Psoas muscle (tissue), 8 donors: Measurements from ENCODE around the gene SRPK2. TPM values are rescaled to one million over a fixed set of nuclear protein-coding genes. Genes with fewer than 3 reads are reported as not detected.
A peak's percentile ranks its signal among the peaks of the same experiment; 100 is the strongest.

ENCODE experiments used
- ATAC-seq, 4 donors: fragments of 200-7000 bp; cut with Tn5 transposase; one replicate each; pipeline ENCODE4 v1.9.1; 2020; ENCODE audit warnings: moderate library complexity in 3 of 4, mild to moderate bottlenecking in 2 of 4
- DNase-seq, 2 donors: peaks; one replicate each; pipeline ENCODE4 v3.0.0-alpha.2; 2020
- H3K27ac ChIP-seq: fragments of 200-600 bp; one replicate; pipeline ENCODE4 v1.8.0; 2022
- H3K27me3 ChIP-seq, 3 donors: fragments of 200-600 bp in 1 of 3; one replicate each; pipeline versions ENCODE4 v1.6.1 to v1.8.0; 2013 to 2022; ENCODE audit warnings: low read length in 2 of 3, mild to moderate bottlenecking in 2 of 3, moderate library complexity in 1 of 3; ENCODE audit not compliant: insufficient read depth in 3 of 3
- H3K36me3 ChIP-seq, 2 donors: fragments of 200-600 bp in 1 of 2; one replicate each; pipeline versions ENCODE4 v1.6.1 to v1.8.0; 2013 to 2022; ENCODE audit warnings: low read depth in 1 of 2, mild to moderate bottlenecking in 1 of 2, moderate library complexity in 1 of 2; ENCODE audit not compliant: insufficient read depth in 1 of 2
- H3K4me1 ChIP-seq: fragments of 200-600 bp; one replicate; pipeline ENCODE4 v1.8.0; 2022
- H3K4me3 ChIP-seq: fragments of 200-600 bp; one replicate; pipeline ENCODE4 v1.8.0; 2022; ENCODE audit warnings: mild to moderate bottlenecking
- H3K9me3 ChIP-seq: fragments of 200-600 bp; one replicate; pipeline ENCODE4 v1.8.0; 2022
- WGBS, 3 donors: extraction: QIAGEN DNeasy Blood & Tissue Kit; methylation state at CpG; one replicate each; pipeline versions ENCODE4 v1.1.6 to v1.1.7; 2013; 5-methylcytosine and 5-hydroxymethylcytosine counted together
- intact Hi-C, 2 donors: fragments of 100-400 bp; cut with DNase I; formaldehyde crosslinking; loops; one replicate each; pipeline versions ENCODE4 v1.11.0 to v1.14.2; 2022
- polyA plus RNA-seq, 3 donors: library from polyadenylated mRNA; stranded (reverse); fragments of 200-250 nt; gene quantifications; one replicate each; pipeline ENCODE4 v1.2.3, GENCODE V29; 2013
- total RNA-seq, 4 donors: library from RNA; stranded (reverse); fragmentation: NEBNext Ultra II Directional in 2 of 4; extraction: Animal tissue kit (Norgen Biotek cat#: 25700) in 2 of 4; gene quantifications; one replicate each; pipeline versions ENCODE4 v1.2.1 to v1.2.4, GENCODE V29; 2021 to 2023
- TF ChIP-seq, protein P1 (sequence below): fragments of 200-600 bp; IDR thresholded peaks from one replicate; pipeline ENCODE4 v1.8.0; 2022; ENCODE audit warnings: antibody characterized with exemption
- donor health status: healthy with polysubstance abuse.
- donor health status: DM: no; HTN: no; CAD: no; lungs with moderate emphysema.
- donor health status: Bipolar disorder and iron deficiency.
- donor health status: healthy.
- donor health status: DM: yes; HTN: yes; CAD: no.
- donor health status: DM: no; HTN: no; CAD: no.
- donor health status: DM: no; HTN: no; CAD: no.
- donor health status: DM: yes; HTN: yes; CAD: no.

SRPK2 gene
- total and polyA plus RNA-seq, 7 donors = 12.7 to 51.3 (median 33.2) TPM

DNA sequence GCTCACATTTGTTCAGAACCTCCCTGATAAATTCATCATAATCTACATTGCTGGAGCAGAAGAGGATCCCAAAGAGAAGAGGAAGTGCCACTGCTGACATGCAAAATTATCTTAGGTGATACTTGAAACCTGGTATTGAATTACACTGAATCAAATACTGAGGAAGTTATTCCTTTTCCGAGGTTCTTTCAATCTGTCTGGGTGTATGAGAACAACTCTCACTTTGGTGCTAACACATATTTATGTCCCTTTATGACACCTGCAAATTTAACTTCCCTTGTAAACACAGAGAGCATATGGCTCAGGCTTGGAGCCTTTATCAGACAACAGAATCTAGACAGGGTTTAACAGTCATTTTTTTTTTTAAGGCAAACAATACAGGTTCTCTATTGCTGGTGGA lies 131.4 kb downstream of the SRPK2 start:
- ATAC-seq (no peak), DNase-seq (no peak)
- TF ChIP-seq, protein P1, sequence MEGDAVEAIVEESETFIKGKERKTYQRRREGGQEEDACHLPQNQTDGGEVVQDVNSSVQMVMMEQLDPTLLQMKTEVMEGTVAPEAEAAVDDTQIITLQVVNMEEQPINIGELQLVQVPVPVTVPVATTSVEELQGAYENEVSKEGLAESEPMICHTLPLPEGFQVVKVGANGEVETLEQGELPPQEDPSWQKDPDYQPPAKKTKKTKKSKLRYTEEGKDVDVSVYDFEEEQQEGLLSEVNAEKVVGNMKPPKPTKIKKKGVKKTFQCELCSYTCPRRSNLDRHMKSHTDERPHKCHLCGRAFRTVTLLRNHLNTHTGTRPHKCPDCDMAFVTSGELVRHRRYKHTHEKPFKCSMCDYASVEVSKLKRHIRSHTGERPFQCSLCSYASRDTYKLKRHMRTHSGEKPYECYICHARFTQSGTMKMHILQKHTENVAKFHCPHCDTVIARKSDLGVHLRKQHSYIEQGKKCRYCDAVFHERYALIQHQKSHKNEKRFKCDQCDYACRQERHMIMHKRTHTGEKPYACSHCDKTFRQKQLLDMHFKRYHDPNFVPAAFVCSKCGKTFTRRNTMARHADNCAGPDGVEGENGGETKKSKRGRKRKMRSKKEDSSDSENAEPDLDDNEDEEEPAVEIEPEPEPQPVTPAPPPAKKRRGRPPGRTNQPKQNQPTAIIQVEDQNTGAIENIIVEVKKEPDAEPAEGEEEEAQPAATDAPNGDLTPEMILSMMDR = no peak
- WGBS, 3 donors = 3 to 6% (median 5%) methylated on average over 1 of the region's 1 CpG
- H3K4me3 ChIP-seq = no peak overlapping the region
- H3K4me1 ChIP-seq = peaks cover 28% of the 10 kb centered on the region
- H3K9me3 ChIP-seq = peaks cover 9% of the 10 kb centered on the region
- H3K27me3 ChIP-seq = no peaks in the 10 kb centered on the region
- intact Hi-C loops = no loop called here
- peak overlapping the region; percentile 36 for H3K27ac ChIP-seq
- H3K36me3 ChIP-seq = no peaks in the 10 kb centered on the region

DNA sequence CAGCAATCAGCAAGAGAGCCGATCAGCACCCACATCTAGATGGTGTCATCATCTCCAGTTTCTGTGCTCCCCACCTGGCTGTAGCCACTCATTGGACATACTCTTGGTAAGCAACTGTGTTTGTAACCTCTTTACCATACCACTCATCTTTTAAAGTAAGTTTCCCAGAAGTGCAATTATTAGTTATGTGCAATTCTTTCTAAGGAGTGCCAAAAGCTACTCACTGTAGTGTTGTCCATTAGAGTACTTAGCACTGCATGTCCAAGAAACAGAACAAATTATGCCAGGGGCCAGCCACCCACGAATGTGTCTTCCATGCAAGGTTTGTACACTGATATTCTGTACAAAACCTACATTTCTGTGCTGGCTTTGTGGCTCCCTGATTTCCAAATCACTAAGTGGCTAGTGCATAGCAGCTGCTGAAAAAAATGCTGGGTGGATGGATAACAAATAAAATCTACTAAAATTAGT lies 131.9 kb downstream of the SRPK2 start:
- TF ChIP-seq, protein P1 = no peak
- intact Hi-C loops = no loop called here
- Histone ChIP-seq H3K9me3 (peaks cover 9% of the 10 kb centered on the region), H3K36me3 (no peaks in the 10 kb centered on the region), H3K27me3 (no peaks in the 10 kb centered on the region), H3K4me1 (peaks cover 22% of the 10 kb centered on the region), H3K27ac (no peak overlapping the region), H3K4me3 (no peak overlapping the region)
- DNase-seq (no peak), ATAC-seq (peak in 1 of 4 donors; percentile 12)
- WGBS, 3 donors = 36 to 55% (median 42%) methylated on average over 2 of the region's 2 CpGs

DNA sequence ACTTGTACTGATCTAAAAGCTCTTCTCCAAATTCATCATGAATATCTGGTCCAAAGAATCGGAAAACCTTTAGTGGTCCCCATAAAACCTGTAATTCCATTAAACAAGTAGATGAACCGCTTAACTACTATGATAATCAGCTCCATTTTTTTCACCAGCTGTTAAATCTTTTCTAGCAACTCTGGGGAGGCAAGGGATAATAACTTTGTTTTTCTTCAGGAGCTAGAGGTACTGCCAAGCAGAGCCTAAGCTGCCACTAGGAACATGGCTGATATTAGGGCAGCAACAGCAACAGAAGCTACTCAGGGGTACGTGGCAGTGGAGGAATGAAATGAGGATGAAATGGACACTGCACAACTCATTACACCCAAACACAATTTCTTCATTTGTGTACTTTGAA lies 138.0 kb downstream of the SRPK2 start:
- no peaks in the 10 kb centered on the region for H3K9me3 ChIP-seq
- DNase-seq = no peak
- TF ChIP-seq, protein P1 = no peak
- H3K27ac ChIP-seq = no peak overlapping the region
- 62 to 86% (median 62%) methylated on average over 3 of the region's 3 CpGs for WGBS, 3 donors
- H3K36me3 ChIP-seq = no peaks in the 10 kb centered on the region
- no peak overlapping the region for H3K4me3 ChIP-seq
- H3K4me1 ChIP-seq = peaks cover 16% of the 10 kb centered on the region
- intact Hi-C loops = no loop called here
- no peaks in the 10 kb centered on the region for H3K27me3 ChIP-seq
- peak in 1 of 4 donors; percentile 38 for ATAC-seq

DNA sequence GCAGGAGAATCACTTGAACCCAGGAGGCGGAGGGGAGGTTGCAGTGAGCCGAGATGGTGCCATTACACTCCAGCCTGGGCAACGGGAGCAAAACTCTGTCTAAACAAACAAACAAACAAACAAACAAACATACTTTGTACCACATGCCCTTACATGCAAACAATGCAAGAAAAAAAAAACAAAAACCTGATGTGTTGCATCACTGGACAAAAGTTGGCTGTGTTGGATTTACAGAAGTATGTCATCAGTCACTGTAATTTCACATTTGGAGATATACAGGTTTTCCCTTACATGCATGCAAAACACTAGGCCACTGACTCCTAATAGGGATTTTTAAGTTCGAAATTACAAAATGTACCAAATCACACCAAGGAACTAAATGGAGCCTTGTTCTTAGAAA lies 138.5 kb downstream of the SRPK2 start:
- ATAC-seq (no peak), DNase-seq (no peak)
- no peaks in the 10 kb centered on the region for H3K27me3 ChIP-seq
- no peaks in the 10 kb centered on the region for H3K36me3 ChIP-seq
- peaks cover 21% of the 10 kb centered on the region for H3K4me1 ChIP-seq
- no peaks in the 10 kb centered on the region for H3K9me3 ChIP-seq
- WGBS, 3 donors = 80 to 88% (median 87%) methylated on average over 4 of the region's 4 CpGs
- no peak overlapping the region for H3K27ac ChIP-seq
- TF ChIP-seq, protein P1 = no peak
- intact Hi-C loops = no loop called here
- no peak overlapping the region for H3K4me3 ChIP-seq

- DNase-seq (no peak), ATAC-seq (no peak)
- Histone ChIP-seq H3K9me3 (no peaks in the 10 kb centered on the region), H3K27ac (no peak overlapping the region), H3K27me3 (no peaks in the 10 kb centered on the region), H3K36me3 (no peaks in the 10 kb centered on the region), H3K4me3 (no peak overlapping the region), H3K4me1 (peaks cover 23% of the 10 kb centered on the region)
- TF ChIP-seq, protein P1 = no peak
- intact Hi-C loops = no loop called here
Measured at GRCh38 chr7:105249216-105249615, 139.5 kb downstream of the SRPK2 start.
